Measurements from ENCODE around the gene U2AF1.
"Not testable (repeated sequence)": the region's sequence is repeated elsewhere in the genome, so short reads cannot be mapped to it uniquely, and the experiment has no call there.

GRCh38 chr21:43064265-43064917 lies 43.0 kb downstream of the U2AF1 start:
- not testable (repeated sequence) for TF ChIP-seq CTCF, POLR2A (IDR thresholded peaks at IDR 0.05)

Data from tibial nerve (tissue), 3 donors.